ENCODE measurements around the gene DNMBP.
A peak's percentile ranks its signal among the peaks of the same experiment; 100 is the strongest.
"Not testable (repeated sequence)": the region's sequence is repeated elsewhere in the genome, so short reads cannot be mapped to it uniquely, and the experiment has no call there.

Gene DNMBP

GRCh38 chr10:100020142-100020885, 10.6 kb upstream of the DNMBP start:
- no peak for DNase-seq

DNA sequence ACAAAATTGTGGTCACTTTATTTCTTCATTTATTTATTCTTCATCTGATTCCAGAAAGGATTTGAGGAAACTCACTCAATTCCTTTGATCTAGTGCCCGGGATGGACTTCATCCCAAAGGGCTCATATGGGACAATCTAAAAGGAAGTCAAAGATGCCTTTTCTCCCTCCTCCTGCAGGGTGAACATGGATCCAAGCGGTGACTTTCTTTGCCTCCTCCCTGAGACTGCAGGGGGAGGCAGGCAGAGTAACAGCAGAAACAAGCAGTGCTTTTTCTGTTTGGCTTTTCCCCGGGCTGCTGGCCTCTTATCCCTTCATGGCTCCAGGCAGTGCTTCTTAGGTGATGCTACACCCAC, 10.0 kb upstream of the DNMBP start:
- DNase-seq = no peak

DNA sequence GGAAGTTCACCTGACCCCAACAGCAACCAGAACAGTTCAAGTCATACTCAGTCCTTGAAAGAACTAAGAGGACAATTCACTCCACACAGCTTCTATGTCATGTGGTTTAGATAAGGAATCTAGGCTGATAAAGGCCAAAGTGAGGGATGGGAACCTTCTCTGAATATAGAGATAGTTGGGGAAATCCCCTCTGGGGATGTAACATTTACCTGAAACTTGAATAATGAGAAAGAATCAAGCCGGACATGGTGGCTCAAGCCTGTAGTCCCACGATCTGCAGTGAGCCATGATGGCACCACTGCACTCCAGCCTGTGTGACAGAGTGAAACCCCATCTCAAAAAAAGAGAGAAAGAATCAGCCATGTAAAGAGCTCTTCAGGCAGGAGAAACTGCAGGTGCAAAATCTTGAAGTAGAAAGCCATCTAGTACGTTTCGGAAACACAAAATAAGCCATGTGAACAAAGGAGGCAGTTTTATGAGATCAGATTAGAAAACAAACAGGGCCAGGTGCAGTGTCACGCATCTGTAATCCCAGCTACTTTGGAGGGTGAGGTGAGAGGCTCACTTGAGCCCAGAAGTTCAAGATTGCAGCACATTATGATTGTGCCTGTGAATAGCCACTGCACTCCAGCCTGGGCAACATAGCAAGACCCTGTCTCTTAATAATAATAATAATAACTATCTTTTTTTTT, 4.5 kb upstream of the DNMBP start:
- no peak for DNase-seq

GRCh38 chr10:100013621-100014020, 3.9 kb upstream of the DNMBP start:
- DNase-seq = no peak

GRCh38 chr10:100011906-100012305, 2.2 kb upstream of the DNMBP start:
- not testable (repeated sequence) for DNase-seq

DNA sequence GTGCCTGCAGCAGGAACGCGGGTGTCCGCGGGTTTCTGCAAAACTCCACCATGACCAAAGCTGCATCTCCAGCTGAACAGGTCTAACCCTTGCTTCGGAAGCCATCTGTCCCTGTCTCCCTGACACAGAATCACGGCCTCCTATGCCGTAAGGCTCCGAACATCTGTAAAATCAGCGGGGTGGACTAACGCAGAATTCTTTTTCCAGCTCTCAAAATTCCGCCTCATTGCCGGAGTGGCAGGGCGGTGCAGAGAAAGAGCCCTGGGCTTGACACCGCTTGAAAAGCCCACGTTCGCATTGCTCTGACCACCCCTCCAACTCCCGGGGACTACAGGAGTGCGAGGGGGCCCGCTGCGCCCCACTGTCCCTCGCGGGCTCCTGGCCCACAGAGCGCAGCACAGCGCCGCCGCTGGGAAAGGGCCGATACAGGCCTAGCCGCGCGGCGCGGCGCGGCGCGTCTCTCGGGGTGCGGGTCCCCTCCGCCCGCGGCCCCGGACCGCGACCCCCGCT, 409 bp downstream of the DNMBP start:
- DNase-seq = peak; percentile 54

- no peak for DNase-seq
Measured at GRCh38 chr10:100008708-100009282, 952 bp downstream of the DNMBP start.

- peak; percentile 38 for DNase-seq
Measured at GRCh38 chr10:100008142-100008522, 1.6 kb downstream of the DNMBP start.

DNA sequence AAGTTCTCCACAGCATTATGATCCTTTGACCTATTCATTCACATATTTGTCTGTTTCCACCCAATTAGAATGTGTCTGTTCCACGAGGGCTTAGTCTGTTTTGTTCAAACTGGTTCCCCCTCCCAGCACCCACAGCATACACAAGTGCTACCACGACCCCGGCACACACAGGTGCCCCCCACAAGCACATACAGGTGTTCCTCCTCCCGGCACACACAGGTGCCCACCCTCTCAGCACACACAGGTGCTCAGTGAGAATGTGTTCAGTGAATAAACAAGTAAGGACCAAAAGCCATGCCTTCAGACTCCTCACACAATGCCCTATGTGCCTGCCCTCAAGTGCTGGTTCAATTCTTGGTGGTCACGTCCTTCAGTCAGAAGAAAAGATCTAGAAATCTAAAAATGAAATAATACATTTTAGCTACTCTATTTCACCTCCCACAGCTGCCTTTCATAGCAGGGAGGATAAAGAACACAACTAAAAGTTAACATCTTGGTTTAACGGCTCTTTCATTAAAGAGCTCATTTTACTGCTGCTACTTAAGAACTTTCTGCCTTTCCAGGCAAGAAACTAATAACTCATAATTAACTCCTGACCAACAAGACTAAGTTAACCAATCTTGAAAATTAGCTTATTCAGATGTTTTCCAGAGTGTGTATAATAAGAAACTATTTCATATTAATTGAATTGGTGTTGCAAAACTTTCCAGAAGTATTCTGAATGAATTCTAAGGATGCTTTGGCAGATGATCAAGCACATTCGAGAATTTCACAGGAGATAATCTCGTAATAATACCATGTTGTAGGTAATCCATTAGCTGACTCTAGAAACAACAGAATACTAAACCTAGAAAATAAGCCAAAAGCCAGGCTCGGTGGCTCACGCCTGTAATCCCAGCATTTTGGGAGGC, 2.3 kb downstream of the DNMBP start:
- no peak for DNase-seq

DNA sequence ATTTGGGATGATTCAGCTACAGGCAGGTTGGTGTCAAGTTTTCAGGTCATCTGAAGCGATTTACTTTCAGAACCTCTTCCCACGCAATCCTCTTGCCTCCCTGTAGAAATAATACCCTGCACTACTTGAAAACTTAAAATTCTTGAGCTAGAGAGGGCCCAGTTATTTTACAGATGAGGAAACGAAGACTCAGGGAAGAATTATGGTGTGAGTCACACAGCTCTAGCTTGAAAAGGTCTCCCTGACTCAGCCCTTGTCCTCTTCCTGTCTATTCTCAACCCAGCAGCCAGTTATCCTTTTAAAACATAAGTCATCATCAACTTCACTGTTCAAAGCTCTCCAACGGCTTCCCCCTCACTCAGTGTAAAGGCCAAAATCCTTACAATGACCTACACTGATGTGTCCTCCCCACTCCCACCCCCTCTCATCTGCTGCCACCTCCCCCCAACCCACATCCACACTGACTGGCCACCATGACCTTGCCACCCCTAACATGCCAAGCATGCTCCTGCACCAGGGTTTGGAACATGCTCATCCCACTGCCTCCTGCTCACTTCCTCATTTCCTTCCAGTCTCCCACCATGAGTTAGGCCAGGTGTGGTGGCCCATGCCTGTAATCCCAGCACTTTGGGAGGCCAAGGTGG, 3.4 kb downstream of the DNMBP start:
- DNase-seq = peak; percentile 92

- DNase-seq = peak; percentile 19
Measured at GRCh38 chr10:100004805-100005510, 4.8 kb downstream of the DNMBP start.

GRCh38 chr10:100000109-100000644, 9.6 kb downstream of the DNMBP start:
- DNase-seq = no peak

GRCh38 chr10:99999319-100000108, 10.2 kb downstream of the DNMBP start:
- no peak for DNase-seq

GRCh38 chr10:99998889-99999288, 10.9 kb downstream of the DNMBP start:
- no peak for DNase-seq

DNA sequence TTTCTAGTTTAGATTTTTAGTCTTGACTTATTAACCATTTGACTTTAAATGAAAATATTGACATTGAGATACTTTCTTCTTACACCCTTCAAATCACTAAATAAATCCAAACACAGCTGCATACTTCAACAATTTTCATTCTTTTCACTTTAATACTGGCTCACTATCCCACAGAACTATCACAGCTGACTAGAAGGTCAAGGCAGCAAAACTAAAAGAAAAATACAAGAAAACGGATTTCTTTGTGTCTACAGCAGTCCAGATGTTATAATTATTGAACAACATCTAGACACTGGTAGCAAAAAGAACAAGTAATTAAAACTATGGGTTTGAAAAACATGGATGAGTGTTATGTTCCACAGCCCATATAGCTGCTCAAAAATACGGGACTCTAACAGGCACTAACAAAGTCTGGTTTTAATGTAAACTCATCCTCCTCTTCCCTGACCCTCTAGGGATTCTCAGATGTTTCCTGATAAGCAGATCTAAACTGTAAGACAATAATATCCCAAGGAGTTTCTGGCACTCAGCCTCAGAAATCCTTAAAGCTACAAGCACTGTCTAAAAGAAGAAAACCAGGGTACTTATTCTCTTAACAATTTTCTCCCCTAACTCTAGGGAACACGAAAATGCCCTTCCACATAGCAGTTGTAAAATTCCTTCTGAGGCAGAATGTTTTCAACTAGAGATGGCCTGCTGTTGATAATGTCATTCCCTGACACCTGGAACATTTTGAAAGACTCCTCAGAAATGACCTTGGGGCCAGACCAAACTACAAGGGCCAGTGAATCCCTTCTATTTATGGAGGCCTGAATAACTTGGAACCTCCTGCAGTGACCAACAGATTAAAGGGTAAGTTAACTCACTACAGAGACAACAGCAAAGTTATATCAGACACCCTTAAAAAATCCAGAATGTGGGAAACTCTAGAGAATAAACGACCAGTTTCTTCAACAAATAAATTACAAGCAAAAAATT, 12.8 kb downstream of the DNMBP start:
- DNase-seq = peak; percentile 60

DNA sequence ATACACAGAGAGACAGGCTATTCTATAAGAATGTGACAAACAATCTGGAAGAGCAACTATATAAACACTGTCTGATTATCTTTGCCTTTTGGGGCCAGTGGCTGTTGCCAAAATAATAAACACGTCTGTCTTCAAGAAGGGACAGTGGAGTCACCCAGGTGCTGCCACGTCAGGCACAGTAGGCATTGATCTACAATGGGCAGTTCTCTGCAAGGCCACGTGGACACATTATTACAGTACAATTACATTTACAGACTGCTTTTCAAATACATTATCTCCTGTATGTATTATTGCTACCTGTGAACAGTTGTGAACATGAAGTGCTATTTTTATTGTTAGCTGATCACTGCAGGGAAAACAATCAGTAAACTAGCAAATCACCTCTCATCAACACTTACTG, 14.0 kb downstream of the DNMBP start:
- DNase-seq = no peak

- no peak for DNase-seq
Measured at GRCh38 chr10:99995269-99995668, 14.5 kb downstream of the DNMBP start.

DNA sequence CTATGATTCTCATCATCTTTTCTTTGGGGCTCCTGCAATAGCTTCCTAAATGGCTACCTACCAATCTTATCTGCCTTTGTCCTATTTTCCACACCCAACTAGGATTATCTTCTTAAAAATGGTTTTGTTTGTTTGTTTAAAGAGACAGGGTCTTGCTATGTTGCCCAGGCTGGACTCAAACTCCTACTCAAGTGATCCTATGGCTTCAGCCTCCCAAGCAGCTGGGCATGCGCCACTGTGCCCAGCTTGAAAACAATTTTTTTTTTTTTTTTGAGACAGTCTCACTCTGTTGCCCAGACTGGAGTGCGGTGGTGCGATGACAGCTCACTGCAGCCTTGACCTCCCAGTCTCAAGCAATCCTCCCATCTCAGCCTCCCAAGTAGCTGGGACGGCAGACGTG, 14.9 kb downstream of the DNMBP start:
- DNase-seq = no peak
